Spleen (tissue), 11 donors: Measurements from ENCODE around the gene EIF2A. TPM values are rescaled to one million over a fixed set of nuclear protein-coding genes. Genes with fewer than 3 reads are reported as not detected.

ENCODE experiments used
- DNase-seq: peaks from one replicate; pipeline ENCODE4 v3.0.0-alpha.2; 2020
- H3K27ac ChIP-seq, 8 donors: fragments of 200-600 bp; sonication (generic) in 7 of 8; 1 replicate in 4 of 8; 2 replicates in 4 of 8; pipeline versions ENCODE4 v1.5.0 to v1.8.0; 2016 to 2021; ENCODE audit warnings: inconsistent platforms in 4 of 8, mild to moderate bottlenecking in 4 of 8, moderate library complexity in 1 of 8
- H3K27me3 ChIP-seq, 7 donors: fragments of 200-600 bp; sonication (generic) in 6 of 7; replicated peaks in 1 of 7; 1 replicate in 4 of 7; 2 replicates in 3 of 7; pipeline versions ENCODE4 v1.5.0 to v1.8.0; 2016 to 2021; ENCODE audit warnings: inconsistent platforms in 3 of 7, mild to moderate bottlenecking in 1 of 7
- H3K36me3 ChIP-seq, 6 donors: fragments of 200-600 bp; sonication (generic) in 5 of 6; 1 replicate in 4 of 6; 2 replicates in 2 of 6; pipeline versions ENCODE4 v1.5.0 to v1.8.0; 2016 to 2021; ENCODE audit warnings: inconsistent platforms in 2 of 6
- H3K4me1 ChIP-seq, 6 donors: fragments of 200-600 bp; sonication (generic) in 5 of 6; 1 replicate in 3 of 6; 2 replicates in 3 of 6; pipeline versions ENCODE4 v1.5.0 to v1.8.0; 2016 to 2021; ENCODE audit warnings: inconsistent platforms in 3 of 6
- H3K4me3 ChIP-seq, 8 donors: fragments of 200-600 bp; sonication (generic) in 7 of 8; 1 replicate in 4 of 8; 2 replicates in 4 of 8; pipeline versions ENCODE4 v1.5.0 to v1.8.0; 2016 to 2021; ENCODE audit warnings: inconsistent platforms in 4 of 8, mild to moderate bottlenecking in 4 of 8, moderate library complexity in 2 of 8
- H3K9me3 ChIP-seq, 8 donors: fragments of 200-600 bp; sonication (generic) in 7 of 8; 1 replicate in 4 of 8; 2 replicates in 4 of 8; pipeline versions ENCODE4 v1.5.0 to v1.8.0; 2016 to 2021; ENCODE audit warnings: inconsistent platforms in 4 of 8
- POLR2A ChIP-seq, 3 donors: fragments of 450-650 bp; IDR thresholded peaks; one replicate each; pipeline ENCODE4 v1.5.1; 2017; ENCODE audit warnings: antibody characterized with exemption in 3 of 3, mild to moderate bottlenecking in 1 of 3
- POLR2AphosphoS5 ChIP-seq, 3 donors: sonication (generic); formaldehyde crosslinking; IDR thresholded peaks; one replicate each; pipeline ENCODE4 v1.5.1; 2017; ENCODE audit warnings: antibody characterized with exemption in 3 of 3
- WGBS, 5 donors: extraction: QIAGEN DNeasy Blood & Tissue Kit in 3 of 5; methylation state at CpG; one replicate each; pipeline versions ENCODE4 v1.1.5 to v1.1.7; 2013 to 2018; 5-methylcytosine and 5-hydroxymethylcytosine counted together
- intact Hi-C: fragments of 100-400 bp; cut with DNase I; formaldehyde crosslinking; loops from one replicate; pipeline ENCODE4 v1.15.0; 2023; ENCODE audit warnings: low total_unique reads
- polyA plus RNA-seq, 3 donors: library from polyadenylated mRNA; stranded (reverse); fragments of 200-250 nt; gene quantifications; one replicate each; pipeline ENCODE4 v1.2.1, GENCODE V29; 2013
- total RNA-seq, 7 donors: library from RNA; depleted of rRNA in 3 of 7; stranded (reverse); fragments of >200 nt in 3 of 7; fragmentation: NEBNext Ultra II Directional in 4 of 7; extraction: Animal tissue kit (Norgen Biotek cat#: 25700) in 4 of 7; gene quantifications; one replicate each; pipeline versions ENCODE4 v1.1.0 to v1.2.1, GENCODE V29; 2016 to 2021
- TF ChIP-seq, protein P1 (sequence below), 11 experiments: fragments of 200-600 bp in 7 of 11; fragments of 450-650 bp in 4 of 11; sonication (generic) in 4 of 11; IDR thresholded peaks in 8 of 11; conservative IDR thresholded peaks in 3 of 11; 1 replicate in 7 of 11; 2 replicates in 4 of 11; pipeline versions ENCODE4 v1.4.0 to v1.8.0; 2016 to 2021; ENCODE audit warnings: antibody characterized with exemption in 11 of 11, inconsistent platforms in 4 of 11, mild to moderate bottlenecking in 1 of 11
- donor health status: healthy with polysubstance abuse.
- donor health status: DM: no; HTN: no; CAD: no; lungs with moderate emphysema.
- donor health status: DM: no; HTN: no; CAD: no.
- donor health status: Bipolar disorder and iron deficiency.
- donor health status: healthy.
- donor health status: DM: no; HTN: no; CAD: no.
- donor health status: DM: yes; HTN: yes; CAD: no.

EIF2A gene
- total and polyA plus RNA-seq, 10 donors = 53.7 to 149 (median 78.4) TPM

DNA sequence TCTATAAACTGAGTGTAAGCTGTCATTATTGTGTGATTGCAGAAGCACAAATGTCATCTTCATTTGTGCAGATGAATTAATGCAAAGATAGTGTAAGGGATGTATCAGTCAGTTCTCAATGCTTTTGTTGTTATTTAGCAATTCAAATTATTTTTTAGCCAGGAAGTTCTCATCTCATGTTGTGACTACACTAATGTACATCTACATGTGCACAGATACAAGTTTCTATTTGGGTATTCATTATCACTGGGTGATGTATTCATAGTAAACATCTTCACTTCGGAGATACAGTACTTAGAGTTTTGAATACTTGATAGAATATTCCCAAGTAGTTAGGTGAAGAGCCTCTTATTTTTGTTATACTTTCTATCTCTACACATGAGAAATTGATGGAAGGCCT is 11.1 kb downstream of the EIF2A start:
- H3K4me3 ChIP-seq = no peak overlapping the region
- 83 to 89% (median 83%) methylated on average over 1 of the region's 1 CpG for WGBS, 5 donors

DNA sequence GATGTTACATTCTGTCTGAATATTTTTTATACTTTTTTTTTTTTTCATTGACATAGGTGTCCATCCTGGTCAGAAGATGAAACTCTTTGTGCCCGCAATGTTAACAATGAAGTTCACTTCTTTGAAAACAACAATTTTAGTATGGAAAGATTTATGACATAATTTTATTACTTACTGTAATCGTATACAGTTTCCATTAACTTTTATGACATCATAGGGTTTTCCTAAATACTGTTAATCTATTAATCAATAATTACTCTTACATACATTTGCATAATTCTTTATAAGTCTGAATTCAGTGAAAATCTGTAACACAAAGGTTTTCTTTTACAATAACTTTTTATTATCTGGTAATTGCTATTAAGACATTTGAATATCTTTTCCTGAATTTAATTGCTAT is 17.7 kb downstream of the EIF2A start:
- H3K9me3 ChIP-seq = no peaks in the 10 kb centered on the region
- no peaks in the 10 kb centered on the region for H3K27me3 ChIP-seq
- no peaks in the 10 kb centered on the region for H3K4me1 ChIP-seq
- H3K27ac ChIP-seq = no peak overlapping the region
- no peak for TF ChIP-seq POLR2A (IDR thresholded peaks at IDR 0.05)
- TF ChIP-seq POLR2AphosphoS5 (IDR thresholded peaks at IDR 0.05) = no peak
- TF ChIP-seq, protein P1, sequence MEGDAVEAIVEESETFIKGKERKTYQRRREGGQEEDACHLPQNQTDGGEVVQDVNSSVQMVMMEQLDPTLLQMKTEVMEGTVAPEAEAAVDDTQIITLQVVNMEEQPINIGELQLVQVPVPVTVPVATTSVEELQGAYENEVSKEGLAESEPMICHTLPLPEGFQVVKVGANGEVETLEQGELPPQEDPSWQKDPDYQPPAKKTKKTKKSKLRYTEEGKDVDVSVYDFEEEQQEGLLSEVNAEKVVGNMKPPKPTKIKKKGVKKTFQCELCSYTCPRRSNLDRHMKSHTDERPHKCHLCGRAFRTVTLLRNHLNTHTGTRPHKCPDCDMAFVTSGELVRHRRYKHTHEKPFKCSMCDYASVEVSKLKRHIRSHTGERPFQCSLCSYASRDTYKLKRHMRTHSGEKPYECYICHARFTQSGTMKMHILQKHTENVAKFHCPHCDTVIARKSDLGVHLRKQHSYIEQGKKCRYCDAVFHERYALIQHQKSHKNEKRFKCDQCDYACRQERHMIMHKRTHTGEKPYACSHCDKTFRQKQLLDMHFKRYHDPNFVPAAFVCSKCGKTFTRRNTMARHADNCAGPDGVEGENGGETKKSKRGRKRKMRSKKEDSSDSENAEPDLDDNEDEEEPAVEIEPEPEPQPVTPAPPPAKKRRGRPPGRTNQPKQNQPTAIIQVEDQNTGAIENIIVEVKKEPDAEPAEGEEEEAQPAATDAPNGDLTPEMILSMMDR (IDR thresholded peaks at IDR 0.05 in 8 of 11, conservative IDR thresholded peaks at IDR 0.05 in 3 of 11) = no peak
- 76 to 96% (median 83%) methylated on average over 2 of the region's 2 CpGs for WGBS, 5 donors
- peaks cover 0 to 96% (median 43%) of the 10 kb centered on the region in 6 donors for H3K36me3 ChIP-seq
- no peak for DNase-seq
- no peak overlapping the region for H3K4me3 ChIP-seq
- intact Hi-C loops = no loop called here

More for the DNA sequence above, 11.1 kb downstream of the EIF2A start:
- Histone ChIP-seq H3K4me1 (peaks cover 0 to 36% (median 2%) of the 10 kb centered on the region in 6 donors), H3K27me3 (no peaks in the 10 kb centered on the region), H3K36me3 (peaks cover 0 to 92% (median 43%) of the 10 kb centered on the region in 6 donors), H3K27ac (no peak overlapping the region), H3K9me3 (no peaks in the 10 kb centered on the region)
- DNase-seq = no peak
- intact Hi-C loops = no loop called here
- TF ChIP-seq POLR2AphosphoS5 (IDR thresholded peaks at IDR 0.05) (no peak), POLR2A (IDR thresholded peaks at IDR 0.05) (no peak)

DNA sequence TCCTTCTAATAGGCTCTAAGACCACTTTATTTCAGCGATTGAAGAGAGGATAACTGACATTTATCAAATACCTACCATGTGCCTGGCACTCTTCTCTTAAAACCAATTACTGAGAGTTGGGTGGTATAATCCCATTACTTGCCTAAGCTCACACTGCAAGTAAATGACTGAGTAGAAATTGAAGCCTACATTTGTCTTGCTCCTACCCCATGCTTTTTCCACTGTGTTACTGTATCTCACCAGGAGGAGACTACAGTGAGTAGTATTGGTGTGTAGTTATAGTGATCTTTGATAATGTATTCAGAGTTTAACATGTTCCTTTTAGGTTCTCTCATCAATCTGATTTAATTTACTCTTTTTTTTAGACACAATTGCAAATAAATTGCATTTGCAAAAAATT is 20.7 kb downstream of the EIF2A start:
- TF ChIP-seq, protein P1 (IDR thresholded peaks at IDR 0.05 in 8 of 11, conservative IDR thresholded peaks at IDR 0.05 in 3 of 11) = no peak
- TF ChIP-seq POLR2A (IDR thresholded peaks at IDR 0.05) = no peak
- no peak for TF ChIP-seq POLR2AphosphoS5 (IDR thresholded peaks at IDR 0.05)
- no peaks in the 10 kb centered on the region for H3K27me3 ChIP-seq
- H3K36me3 ChIP-seq = peaks cover 0 to 100% (median 66%) of the 10 kb centered on the region in 6 donors
- H3K27ac ChIP-seq = no peak overlapping the region
- H3K4me1 ChIP-seq = no peaks in the 10 kb centered on the region
- intact Hi-C loops = no loop called here
- no peak overlapping the region for H3K4me3 ChIP-seq
- no peaks in the 10 kb centered on the region for H3K9me3 ChIP-seq
- no peak for DNase-seq
- 93 to 100% (median 96%) methylated on average over 1 of the region's 1 CpG for WGBS, 5 donors

DNA sequence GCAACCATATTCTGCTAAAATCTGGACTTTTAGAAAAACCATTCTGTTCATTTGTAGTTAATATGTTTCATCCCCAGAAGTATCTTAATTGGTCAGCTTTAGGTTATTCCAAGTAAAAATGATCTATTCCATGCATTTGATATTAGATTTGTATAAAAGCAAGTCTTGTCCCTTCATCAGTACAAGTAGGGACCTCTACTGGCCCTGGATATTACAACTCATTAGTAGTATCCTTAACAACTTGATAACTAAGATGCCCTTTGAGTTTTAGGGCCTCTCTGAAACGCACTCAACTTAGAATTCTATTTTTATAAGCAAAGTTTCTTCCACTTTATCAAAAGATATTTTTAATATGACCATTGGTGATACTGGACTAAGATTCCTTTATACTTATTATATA is 31.3 kb downstream of the EIF2A start:
- Histone ChIP-seq H3K9me3 (no peaks in the 10 kb centered on the region), H3K27me3 (no peaks in the 10 kb centered on the region), H3K4me1 (no peaks in the 10 kb centered on the region), H3K27ac (no peak overlapping the region), H3K4me3 (no peak overlapping the region), H3K36me3 (peaks cover 0 to 98% (median 62%) of the 10 kb centered on the region in 6 donors)
- WGBS, 5 donors = 79 to 90% (median 80%) methylated on average over 1 of the region's 1 CpG
- TF ChIP-seq, protein P1 (IDR thresholded peaks at IDR 0.05 in 8 of 11, conservative IDR thresholded peaks at IDR 0.05 in 3 of 11) = no peak
- TF ChIP-seq POLR2A (IDR thresholded peaks at IDR 0.05) (no peak), POLR2AphosphoS5 (IDR thresholded peaks at IDR 0.05) (no peak)
- intact Hi-C loops = no loop called here
- DNase-seq = no peak

DNA sequence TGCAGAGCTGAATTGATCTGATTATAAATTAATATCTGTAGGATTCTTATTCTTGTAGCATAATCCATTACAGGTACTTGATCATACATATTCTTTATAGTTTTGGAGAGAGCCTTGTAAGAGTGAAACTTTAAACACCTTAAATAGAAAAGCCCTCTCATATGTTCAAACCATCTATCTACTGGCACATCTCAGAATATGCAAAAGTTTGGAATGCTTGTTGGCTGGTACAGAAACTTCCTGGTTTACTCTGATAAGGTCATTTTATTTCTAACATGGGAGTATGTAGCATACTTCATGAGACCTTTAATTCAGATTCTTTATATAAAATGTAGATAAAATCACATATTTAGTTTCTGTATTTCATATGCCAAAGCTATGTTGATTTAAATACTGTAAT is 34.6 kb downstream of the EIF2A start:
- Histone ChIP-seq H3K36me3 (peaks cover 0 to 97% (median 69%) of the 10 kb centered on the region in 6 donors), H3K27me3 (no peaks in the 10 kb centered on the region), H3K4me3 (no peak overlapping the region), H3K9me3 (no peaks in the 10 kb centered on the region), H3K27ac (no peak overlapping the region), H3K4me1 (no peaks in the 10 kb centered on the region)
- TF ChIP-seq POLR2A (IDR thresholded peaks at IDR 0.05) (no peak), POLR2AphosphoS5 (IDR thresholded peaks at IDR 0.05) (no peak)
- TF ChIP-seq, protein P1 (IDR thresholded peaks at IDR 0.05 in 8 of 11, conservative IDR thresholded peaks at IDR 0.05 in 3 of 11) = no peak
- intact Hi-C loops = no loop called here
- no peak for DNase-seq
